HFFc6 (cell line): ENCODE results near the gene POLD2. TPM values are rescaled to one million over a fixed set of nuclear protein-coding genes. Genes with fewer than 3 reads are reported as not detected.
A peak's percentile ranks its signal among the peaks of the same experiment; 100 is the strongest.
"Not testable (repeated sequence)": the region's sequence is repeated elsewhere in the genome, so short reads cannot be mapped to it uniquely, and the experiment has no call there.

Source experiments
- DNase-seq: peaks from one replicate; pipeline ENCODE4 v3.0.0-alpha.2; 2018
- H3K27ac Mint-ChIP-seq: 2 replicates; pipeline ENCODE4 v1.8.0; 2020; ENCODE audit warnings: mild to moderate bottlenecking, mixed read lengths
- H3K27me3 Mint-ChIP-seq: 2 replicates; pipeline ENCODE4 v1.8.0; 2021; ENCODE audit warnings: mild to moderate bottlenecking, moderate library complexity, mixed read lengths; ENCODE audit not compliant: insufficient read depth
- H3K36me3 Mint-ChIP-seq: 2 replicates; pipeline ENCODE4 v1.8.0; 2021; ENCODE audit warnings: low read depth, mixed read lengths
- H3K4me1 Mint-ChIP-seq: 2 replicates; pipeline ENCODE4 v1.8.0; 2020; ENCODE audit warnings: low read depth, mixed read lengths
- H3K4me3 Mint-ChIP-seq: 2 replicates; pipeline ENCODE4 v1.8.0; 2020; ENCODE audit warnings: mild to moderate bottlenecking, moderate library complexity, mixed read lengths
- H3K9me3 Mint-ChIP-seq: 2 replicates; pipeline ENCODE4 v1.8.0; 2020; ENCODE audit warnings: mild to moderate bottlenecking, mixed read lengths
- long read RNA-seq: library from polyadenylated mRNA; unstranded; transcript quantifications from one replicate; pipeline ENCODE4 v2.0.0, GENCODE V29; 2019
- total RNA-seq, 6 experiments: library from RNA; stranded (reverse); fragmentation: NEBNext Ultra II Directional; extraction: Animal tissue kit (Norgen Biotek cat#: 25700); gene quantifications; 2 replicates in 1 of 6; 3 replicates in 5 of 6; pipeline ENCODE4 v1.2.3, GENCODE V29; 2021
- TF ChIP-seq, protein P1 (sequence below): fragments of 200-600 bp; sonication (generic); IDR thresholded peaks from 2 replicates; pipeline ENCODE4 v1.5.0; 2021; ENCODE audit warnings: antibody characterized with exemption, mild to moderate bottlenecking

Gene POLD2
- total RNA-seq: 100 to 1,000 TPM; 154 to 210 (median 183) TPM
- long read RNA-seq, transcript POLD2-218 (11 exons, 1,619 nt): major isoform, 158 of 279 reads
- long read RNA-seq, transcript POLD2-207 (11 exons, 1,659 nt): minor isoform, 37 of 279 reads
- long read RNA-seq, partial matches to known transcripts: 59 of 279 reads
- long read RNA-seq, other reads (novel, unspliced or antisense): 25 of 279 reads

DNA sequence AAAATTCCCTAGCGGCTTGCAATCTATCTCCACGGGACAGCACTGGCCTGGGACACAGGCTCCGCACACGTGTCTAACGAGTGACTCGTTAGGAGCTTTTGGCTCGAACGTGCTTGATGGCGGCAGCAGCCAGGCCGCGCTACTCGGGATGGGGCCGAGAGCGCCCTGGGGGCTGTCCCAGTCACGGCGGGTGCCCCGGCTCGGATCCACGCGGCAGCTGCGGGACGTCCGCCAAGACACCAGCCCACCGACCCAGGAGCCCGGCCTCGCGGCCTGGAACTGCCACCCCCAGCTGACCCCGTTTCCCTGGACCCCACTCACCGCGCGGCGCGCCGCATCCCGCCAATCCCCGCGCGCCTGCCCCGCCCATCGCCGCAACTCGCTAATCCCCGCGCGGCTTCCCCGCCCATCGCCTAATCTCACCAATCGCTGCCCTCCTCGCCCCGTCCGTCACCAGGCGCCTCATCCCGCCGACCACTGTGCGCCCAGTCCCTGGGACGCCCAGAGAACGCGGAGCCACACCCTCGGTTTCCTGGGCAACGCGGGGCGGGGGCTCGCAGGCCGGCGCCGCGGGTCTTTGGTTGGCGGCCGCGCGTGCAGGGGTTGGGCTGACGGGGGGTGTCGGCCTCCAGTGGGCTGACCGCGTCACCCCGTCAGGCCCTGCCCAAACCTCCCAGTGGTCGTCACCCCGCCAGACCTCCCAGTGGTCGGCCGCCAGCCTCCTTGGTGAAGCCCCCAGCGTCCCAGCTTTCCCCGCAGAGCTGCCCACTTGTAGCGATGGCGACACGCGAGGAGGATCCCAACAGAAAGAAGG lies at the start of gene POLD2:
TSS of gene POLD2 (minus strand) at position 359 of the 814 bp plus-strand sequence. CDS start 1,495 bp downstream, outside the sequence.
- Mint-ChIP-seq H3K9me3 (no peaks in the 10 kb centered on the region), H3K27me3 (peaks cover 3% of the 10 kb centered on the region), H3K27ac (peak within 1 kb of the TSS; percentile 94), H3K4me3 (peak within 1 kb of the TSS; percentile 88), H3K4me1 (peaks cover 40% of the 10 kb centered on the region), H3K36me3 (peaks cover 22% of the 10 kb centered on the region)
- peak; percentile 96 for DNase-seq
- TF ChIP-seq, protein P1, sequence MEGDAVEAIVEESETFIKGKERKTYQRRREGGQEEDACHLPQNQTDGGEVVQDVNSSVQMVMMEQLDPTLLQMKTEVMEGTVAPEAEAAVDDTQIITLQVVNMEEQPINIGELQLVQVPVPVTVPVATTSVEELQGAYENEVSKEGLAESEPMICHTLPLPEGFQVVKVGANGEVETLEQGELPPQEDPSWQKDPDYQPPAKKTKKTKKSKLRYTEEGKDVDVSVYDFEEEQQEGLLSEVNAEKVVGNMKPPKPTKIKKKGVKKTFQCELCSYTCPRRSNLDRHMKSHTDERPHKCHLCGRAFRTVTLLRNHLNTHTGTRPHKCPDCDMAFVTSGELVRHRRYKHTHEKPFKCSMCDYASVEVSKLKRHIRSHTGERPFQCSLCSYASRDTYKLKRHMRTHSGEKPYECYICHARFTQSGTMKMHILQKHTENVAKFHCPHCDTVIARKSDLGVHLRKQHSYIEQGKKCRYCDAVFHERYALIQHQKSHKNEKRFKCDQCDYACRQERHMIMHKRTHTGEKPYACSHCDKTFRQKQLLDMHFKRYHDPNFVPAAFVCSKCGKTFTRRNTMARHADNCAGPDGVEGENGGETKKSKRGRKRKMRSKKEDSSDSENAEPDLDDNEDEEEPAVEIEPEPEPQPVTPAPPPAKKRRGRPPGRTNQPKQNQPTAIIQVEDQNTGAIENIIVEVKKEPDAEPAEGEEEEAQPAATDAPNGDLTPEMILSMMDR: no peak

DNA sequence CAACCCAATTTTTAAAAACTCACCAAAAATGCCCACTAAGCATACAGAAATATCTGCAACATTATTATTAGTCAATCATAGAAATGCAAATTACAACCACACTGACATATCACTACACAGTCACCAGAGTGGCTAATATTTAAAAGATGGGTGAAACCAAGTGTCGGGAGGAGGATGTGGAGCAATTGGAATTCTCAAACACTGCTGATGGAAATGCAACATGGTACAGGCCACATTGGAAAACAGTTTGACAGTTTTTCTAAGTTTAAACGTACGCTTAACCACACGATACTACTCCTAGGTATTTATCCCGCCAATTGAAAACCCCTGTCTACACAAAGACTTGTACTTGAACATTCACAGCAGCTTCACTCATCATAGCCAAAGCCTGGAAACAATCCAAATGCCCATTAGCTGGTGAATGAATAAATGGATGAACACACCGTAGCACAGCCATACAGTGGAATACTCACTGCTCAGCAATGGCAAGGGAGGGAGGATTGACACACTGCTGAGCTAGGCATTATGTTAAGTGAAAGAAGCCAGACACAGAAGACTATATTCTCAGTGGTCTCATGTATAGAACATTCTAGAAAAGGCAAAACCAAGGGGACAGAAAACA lies 49.6 kb upstream of the POLD2 start:
- peaks cover 7% of the 10 kb centered on the region for H3K4me1 Mint-ChIP-seq
- H3K9me3 Mint-ChIP-seq: no peaks in the 10 kb centered on the region
- H3K36me3 Mint-ChIP-seq: no peaks in the 10 kb centered on the region
- TF ChIP-seq, protein P1: no peak
- peaks cover 28% of the 10 kb centered on the region for H3K27me3 Mint-ChIP-seq
- H3K4me3 Mint-ChIP-seq: no peak overlapping the region
- H3K27ac Mint-ChIP-seq: no peak overlapping the region
- DNase-seq: no peak

DNA sequence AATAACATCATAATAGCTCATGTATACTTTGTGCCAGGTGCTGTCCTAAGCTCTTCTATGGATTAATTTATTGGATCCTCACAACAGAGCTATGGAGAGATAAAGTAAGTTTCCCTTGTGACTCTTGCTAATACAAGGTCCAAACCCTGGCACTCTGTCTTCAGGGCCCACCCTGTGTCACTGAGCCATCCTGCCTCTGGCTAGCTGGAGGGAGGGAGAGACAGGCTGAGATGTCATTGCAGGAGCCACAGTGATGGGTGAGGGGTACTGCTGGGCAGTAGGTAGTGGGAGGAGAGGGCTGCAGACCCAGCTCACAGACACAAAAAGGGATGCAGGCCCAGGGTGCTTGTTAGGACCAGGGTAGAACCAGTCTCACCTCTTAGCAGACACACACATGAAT lies 49.0 kb upstream of the POLD2 start:
- Mint-ChIP-seq H3K27ac (no peak overlapping the region), H3K9me3 (no peaks in the 10 kb centered on the region), H3K36me3 (no peaks in the 10 kb centered on the region), H3K27me3 (peaks cover 33% of the 10 kb centered on the region), H3K4me3 (no peak overlapping the region), H3K4me1 (peaks cover 1% of the 10 kb centered on the region)
- no peak for DNase-seq
- TF ChIP-seq, protein P1: no peak

DNA sequence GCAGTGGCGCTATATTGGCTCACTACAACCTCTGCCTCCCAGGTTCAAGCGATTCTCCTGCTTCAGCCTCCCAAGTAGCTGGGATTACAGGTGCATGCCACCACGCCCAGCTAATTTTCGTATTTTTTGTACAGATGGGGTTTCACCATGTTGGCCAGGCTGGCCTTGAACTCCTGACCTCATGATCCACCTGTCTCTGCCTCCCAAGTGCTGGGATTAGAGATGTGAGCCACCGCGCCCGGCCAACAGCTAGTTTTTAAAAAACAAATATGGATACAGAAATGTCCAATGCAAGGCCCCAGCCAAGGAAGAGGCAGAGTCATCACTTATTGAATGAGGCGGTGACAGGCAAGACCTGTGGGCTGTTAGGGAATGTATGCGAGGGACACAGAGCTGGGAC lies 48.6 kb upstream of the POLD2 start:
- H3K4me3 Mint-ChIP-seq, H3K27ac Mint-ChIP-seq, H3K9me3 Mint-ChIP-seq: not testable (repeated sequence)

DNA sequence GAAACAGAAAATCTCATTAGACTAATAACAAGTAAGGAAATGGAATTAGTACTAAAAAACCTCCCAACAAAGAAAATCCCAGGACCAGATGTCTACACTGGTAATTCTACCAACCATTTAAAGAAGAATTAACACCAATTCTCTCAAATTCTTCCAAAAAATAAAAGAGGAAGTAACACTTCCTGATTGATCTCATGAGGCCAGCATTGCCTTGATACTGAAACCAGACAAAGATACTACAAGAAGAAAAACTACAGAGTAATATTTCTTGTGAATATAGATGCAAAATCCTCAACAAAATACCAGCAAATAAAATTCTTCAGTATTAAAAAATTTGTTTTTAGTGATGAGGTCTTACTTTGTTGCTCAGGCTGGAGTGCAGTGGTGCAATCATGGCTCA lies 44.6 kb upstream of the POLD2 start:
- DNase-seq: no peak
- TF ChIP-seq, protein P1: no peak
- peaks cover 18% of the 10 kb centered on the region; the same call in 1 of the 2 replicates for H3K27me3 Mint-ChIP-seq
- no peaks in the 10 kb centered on the region for H3K36me3 Mint-ChIP-seq
- H3K9me3 Mint-ChIP-seq: no peaks in the 10 kb centered on the region
- no peak overlapping the region for H3K4me3 Mint-ChIP-seq
- peaks cover 20% of the 10 kb centered on the region for H3K4me1 Mint-ChIP-seq
- H3K27ac Mint-ChIP-seq: no peak overlapping the region

More for the DNA sequence above, 48.6 kb upstream of the POLD2 start:
- not testable (repeated sequence) for DNase-seq, H3K4me1 Mint-ChIP-seq, H3K36me3 Mint-ChIP-seq
- peaks cover 36% of the 10 kb centered on the region for H3K27me3 Mint-ChIP-seq
